Measurements from ENCODE around the gene TRAPPC6A. TPM values are rescaled to one million over a fixed set of nuclear protein-coding genes. Genes with fewer than 3 reads are reported as not detected.
A peak's percentile ranks its signal among the peaks of the same experiment; 100 is the strongest.

TRAPPC6A gene
- total RNA-seq, 1 donor from 2014 or later = 29.4 TPM

DNA sequence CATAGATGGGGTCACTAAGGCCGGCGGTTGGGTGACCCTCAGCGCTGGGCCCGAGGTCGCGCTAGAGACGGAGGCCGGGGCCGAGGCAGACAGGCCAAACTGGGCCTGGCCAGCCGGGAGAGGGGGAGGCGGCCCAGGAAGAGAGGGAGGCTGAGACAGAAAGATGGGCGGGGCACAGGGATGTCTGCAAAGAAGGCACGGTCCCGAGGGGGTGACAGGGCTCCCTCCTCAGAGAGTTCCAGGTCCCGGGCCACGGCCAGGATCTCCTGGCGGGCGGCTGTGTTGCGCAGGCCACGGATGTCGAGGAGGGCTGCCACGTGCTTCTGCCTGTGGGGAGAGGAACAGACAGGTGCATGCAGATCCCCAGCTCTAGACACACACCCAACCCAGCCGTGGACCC lies 35.0 kb upstream of the TRAPPC6A start:
- Mint-ChIP-seq H3K27me3 (ENCODE audit: unreplicated experiment) (no peaks in the 10 kb centered on the region), H3K27ac (ENCODE audit: unreplicated experiment) (peak overlapping the region; percentile 86), H3K36me3 (ENCODE audit: unreplicated experiment) (no peaks in the 10 kb centered on the region), H3K9me3 (ENCODE audit: unreplicated experiment) (no peaks in the 10 kb centered on the region), H3K4me3 (ENCODE audit: unreplicated experiment) (no peak overlapping the region), H3K4me1 (ENCODE audit: unreplicated experiment) (peaks cover 81% of the 10 kb centered on the region)
- TF ChIP-seq, protein P1, sequence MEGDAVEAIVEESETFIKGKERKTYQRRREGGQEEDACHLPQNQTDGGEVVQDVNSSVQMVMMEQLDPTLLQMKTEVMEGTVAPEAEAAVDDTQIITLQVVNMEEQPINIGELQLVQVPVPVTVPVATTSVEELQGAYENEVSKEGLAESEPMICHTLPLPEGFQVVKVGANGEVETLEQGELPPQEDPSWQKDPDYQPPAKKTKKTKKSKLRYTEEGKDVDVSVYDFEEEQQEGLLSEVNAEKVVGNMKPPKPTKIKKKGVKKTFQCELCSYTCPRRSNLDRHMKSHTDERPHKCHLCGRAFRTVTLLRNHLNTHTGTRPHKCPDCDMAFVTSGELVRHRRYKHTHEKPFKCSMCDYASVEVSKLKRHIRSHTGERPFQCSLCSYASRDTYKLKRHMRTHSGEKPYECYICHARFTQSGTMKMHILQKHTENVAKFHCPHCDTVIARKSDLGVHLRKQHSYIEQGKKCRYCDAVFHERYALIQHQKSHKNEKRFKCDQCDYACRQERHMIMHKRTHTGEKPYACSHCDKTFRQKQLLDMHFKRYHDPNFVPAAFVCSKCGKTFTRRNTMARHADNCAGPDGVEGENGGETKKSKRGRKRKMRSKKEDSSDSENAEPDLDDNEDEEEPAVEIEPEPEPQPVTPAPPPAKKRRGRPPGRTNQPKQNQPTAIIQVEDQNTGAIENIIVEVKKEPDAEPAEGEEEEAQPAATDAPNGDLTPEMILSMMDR (IDR thresholded peaks at IDR 0.05) = no peak
- no peak for DNase-seq (ENCODE audit: extremely low spot score, unreplicated experiment)

DNA sequence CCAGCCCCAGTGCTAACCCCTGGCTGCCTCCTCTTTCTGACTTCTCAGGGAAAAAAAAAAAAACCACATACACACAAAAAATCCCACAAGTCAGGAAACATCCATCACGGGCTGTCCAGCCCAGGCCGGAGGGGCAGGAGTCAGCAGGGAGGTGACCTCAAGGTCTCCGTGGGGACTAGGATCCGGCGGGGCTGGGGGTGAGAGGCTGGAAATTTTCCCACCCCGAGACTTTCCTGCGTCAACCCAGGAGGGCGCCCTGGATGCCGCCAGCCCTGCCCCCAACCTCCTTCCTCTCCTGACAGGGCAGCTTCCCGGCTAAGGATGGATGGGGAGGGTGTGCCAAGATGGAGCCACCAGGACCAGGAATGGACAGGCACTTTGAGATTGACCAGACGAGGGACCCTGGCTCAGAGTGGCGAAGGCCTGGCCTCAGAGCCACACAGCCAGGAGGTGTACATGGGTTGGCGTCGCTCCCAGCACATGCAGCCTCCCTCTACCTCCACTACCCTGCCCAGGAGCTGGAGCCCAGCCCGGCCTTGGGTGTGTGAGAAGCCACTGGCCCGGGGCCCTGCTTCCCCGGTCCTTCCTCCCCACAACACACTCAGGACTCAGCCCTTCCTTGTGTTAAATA lies 33.8 kb upstream of the TRAPPC6A start:
- H3K27ac Mint-ChIP-seq (ENCODE audit: unreplicated experiment) = peak overlapping the region; percentile 86
- no peaks in the 10 kb centered on the region for H3K27me3 Mint-ChIP-seq (ENCODE audit: unreplicated experiment)
- H3K4me1 Mint-ChIP-seq (ENCODE audit: unreplicated experiment) = peaks cover 74% of the 10 kb centered on the region
- no peaks in the 10 kb centered on the region for H3K36me3 Mint-ChIP-seq (ENCODE audit: unreplicated experiment)
- TF ChIP-seq, protein P1 (IDR thresholded peaks at IDR 0.05) = no peak
- no peaks in the 10 kb centered on the region for H3K9me3 Mint-ChIP-seq (ENCODE audit: unreplicated experiment)
- H3K4me3 Mint-ChIP-seq (ENCODE audit: unreplicated experiment) = no peak overlapping the region
- DNase-seq (ENCODE audit: extremely low spot score, unreplicated experiment) = no peak

DNA sequence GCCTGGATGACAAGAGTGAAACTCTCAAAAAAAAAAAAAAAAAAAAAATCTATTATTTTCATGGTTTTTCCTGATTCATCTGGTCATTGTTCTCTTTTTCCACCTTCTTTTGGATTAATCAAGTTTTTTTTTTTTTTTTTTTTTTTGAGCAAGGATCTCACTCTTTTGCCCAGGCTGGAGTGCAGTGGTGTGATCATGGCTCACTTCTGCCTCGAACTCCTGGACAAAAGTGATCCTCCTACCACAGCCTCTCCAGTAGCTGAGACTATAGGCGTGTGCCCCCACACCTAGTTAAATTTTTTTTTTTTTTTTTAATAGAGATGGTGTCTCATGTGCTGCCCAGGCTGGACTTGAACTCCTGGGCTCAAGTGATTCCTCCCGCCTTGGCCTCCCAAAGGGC lies 28.3 kb upstream of the TRAPPC6A start:
- Mint-ChIP-seq H3K4me1 (ENCODE audit: unreplicated experiment) (peaks cover 36% of the 10 kb centered on the region), H3K27ac (ENCODE audit: unreplicated experiment) (no peak overlapping the region), H3K4me3 (ENCODE audit: unreplicated experiment) (no peak overlapping the region), H3K36me3 (ENCODE audit: unreplicated experiment) (no peaks in the 10 kb centered on the region), H3K9me3 (ENCODE audit: unreplicated experiment) (no peaks in the 10 kb centered on the region), H3K27me3 (ENCODE audit: unreplicated experiment) (no peaks in the 10 kb centered on the region)
- no peak for DNase-seq (ENCODE audit: extremely low spot score, unreplicated experiment)
- TF ChIP-seq, protein P1 (IDR thresholded peaks at IDR 0.05) = no peak

DNA sequence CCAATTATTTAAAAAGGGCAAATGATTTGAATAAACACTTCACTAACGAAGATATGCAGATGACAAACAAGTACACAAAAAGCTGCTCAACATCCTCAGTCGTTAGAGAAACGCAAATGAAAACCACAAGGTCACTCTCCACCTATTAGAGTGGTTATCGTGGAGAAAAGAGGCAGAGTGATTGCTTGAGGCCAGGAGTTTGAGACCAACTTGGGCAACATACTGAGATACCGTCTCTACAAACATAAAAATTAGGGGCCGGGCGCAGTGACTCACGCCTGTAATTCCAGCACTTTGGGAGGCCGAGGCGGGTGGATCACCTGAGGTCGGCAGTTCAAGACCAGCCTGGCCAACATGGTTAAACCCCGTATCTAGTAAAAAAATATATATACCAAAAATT lies 27.8 kb upstream of the TRAPPC6A start:
- TF ChIP-seq, protein P1 (IDR thresholded peaks at IDR 0.05) = no peak
- peaks cover 31% of the 10 kb centered on the region for H3K4me1 Mint-ChIP-seq (ENCODE audit: unreplicated experiment)
- H3K9me3 Mint-ChIP-seq (ENCODE audit: unreplicated experiment) = no peaks in the 10 kb centered on the region
- DNase-seq (ENCODE audit: extremely low spot score, unreplicated experiment) = no peak
- H3K27ac Mint-ChIP-seq (ENCODE audit: unreplicated experiment) = no peak overlapping the region
- no peak overlapping the region for H3K4me3 Mint-ChIP-seq (ENCODE audit: unreplicated experiment)
- no peaks in the 10 kb centered on the region for H3K27me3 Mint-ChIP-seq (ENCODE audit: unreplicated experiment)
- no peaks in the 10 kb centered on the region for H3K36me3 Mint-ChIP-seq (ENCODE audit: unreplicated experiment)

DNA sequence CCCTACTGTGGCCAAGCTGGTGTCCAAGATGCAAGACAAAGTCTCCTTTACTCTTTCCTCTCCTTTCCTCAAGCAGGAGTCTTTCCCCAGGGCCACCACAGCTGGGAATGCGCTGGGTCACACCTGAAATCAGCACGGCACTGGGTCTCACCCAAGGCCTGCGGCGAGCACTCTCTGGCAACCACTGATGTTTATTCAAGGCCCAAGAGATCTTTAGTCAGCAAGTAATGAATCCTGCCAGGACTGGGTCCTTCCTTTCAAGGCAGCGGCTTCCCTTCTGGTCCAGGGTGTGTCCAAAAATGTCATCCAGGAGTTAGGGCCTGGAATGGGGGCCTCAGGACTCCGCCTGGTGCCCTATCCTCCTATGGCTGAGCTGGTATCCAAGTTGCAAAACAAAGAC lies 24.6 kb upstream of the TRAPPC6A start:
- Mint-ChIP-seq H3K27ac (ENCODE audit: unreplicated experiment) (peak overlapping the region; percentile 59), H3K27me3 (ENCODE audit: unreplicated experiment) (no peaks in the 10 kb centered on the region), H3K36me3 (ENCODE audit: unreplicated experiment) (no peaks in the 10 kb centered on the region), H3K9me3 (ENCODE audit: unreplicated experiment) (no peaks in the 10 kb centered on the region), H3K4me3 (ENCODE audit: unreplicated experiment) (no peak overlapping the region), H3K4me1 (ENCODE audit: unreplicated experiment) (peaks cover 16% of the 10 kb centered on the region)
- TF ChIP-seq, protein P1 (IDR thresholded peaks at IDR 0.05) = no peak
- no peak for DNase-seq (ENCODE audit: extremely low spot score, unreplicated experiment)
